HCT116 (cell line): Measurements from ENCODE around the gene USP9X. TPM values are rescaled to one million over a fixed set of nuclear protein-coding genes. Genes with fewer than 3 reads are reported as not detected.

Source experiments
- ATAC-seq: fragments of 200-7000 bp; cut with Tn5 transposase; 2 replicates; pipeline ENCODE4 v1.9.1; 2020; ENCODE audit warnings: mild to moderate bottlenecking, moderate library complexity
- BruUV-seq: library from RNA; stranded (reverse); fragments of 400-500 nt; replicated peaks from 2 replicates; lab custom pipeline; 2021; lab: Mats Ljungman, UMichigan
- CTCF ChIA-PET: fragments of 300-600 bp; sonication (Branson Sonifier 250); formaldehyde crosslinking; loops from one replicate; lab custom pipeline; 2021; ENCODE audit warnings: antibody characterized with exemption; lab: Charles Lee
- POLR2A ChIA-PET: fragments of 300-600, 350-600 bp; sonication (Branson Sonifier 250); formaldehyde crosslinking; loops from one replicate; lab custom pipeline; 2021; ENCODE audit warnings: antibody characterized with exemption; lab: Charles Lee
- RAD21 ChIA-PET, 2 experiments: fragments of 300-600 bp; sonication (Branson Sonifier 250); formaldehyde crosslinking; loops; one replicate each; lab custom pipeline; 2023; ENCODE audit warnings: low total read pairs in 2 of 2; ENCODE audit not compliant: uncharacterized antibody in 2 of 2, unreplicated experiment in 2 of 2, low non-redundant PET in 1 of 2; lab: Charles Lee
- DNase-seq: peaks from one replicate; pipeline ENCODE4 v3.0.0-alpha.2; 2010; ENCODE audit warnings: low read depth, low spot score
- H2AFZ ChIP-seq: fragments of 200-600 bp; shearing (Covaris generic), sonication (generic); 2 replicates; pipeline ENCODE4 v1.6.1; 2017; ENCODE audit warnings: low read depth, mixed run types, mixed read lengths, antibody characterized with exemption, low read length; ENCODE audit not compliant: poor library complexity, severe bottlenecking
- H3K27ac ChIP-seq: 2 replicates; pipeline ENCODE4 v1.5.1; 2012; ENCODE audit warnings: low read depth, low read length
- H3K27me3 ChIP-seq: fragments of 200-600 bp; sonication (generic); 2 replicates; pipeline ENCODE4 v1.6.1; 2016; ENCODE audit warnings: mixed run types, low read length, mixed read lengths; ENCODE audit not compliant: insufficient read depth
- H3K36me3 ChIP-seq, 2 experiments: fragments of 200-500 bp in 1 of 2; fragments of 200-600 bp in 1 of 2; sonication (Bioruptor generic) in 1 of 2; sonication (generic) in 1 of 2; 2 replicates each; pipeline versions ENCODE4 v1.5.1 to v1.6.1; 2014 to 2016; ENCODE audit warnings: low read length in 2 of 2, inconsistent platforms in 1 of 2, mixed read lengths in 1 of 2, mixed run types in 1 of 2; ENCODE audit not compliant: insufficient read depth in 2 of 2, control insufficient read depth in 1 of 2
- H3K4me1 ChIP-seq, 2 experiments: fragments of 200-600 bp in 1 of 2; sonication (generic) in 1 of 2; 2 replicates each; pipeline versions ENCODE4 v1.5.1 to v1.6.1; 2012 to 2017; ENCODE audit warnings: low read length in 2 of 2, inconsistent platforms in 1 of 2, mild to moderate bottlenecking in 1 of 2, mixed read lengths in 1 of 2, mixed run types in 1 of 2, moderate library complexity in 1 of 2; ENCODE audit not compliant: insufficient read depth in 2 of 2, control insufficient read depth in 1 of 2
- H3K4me2 ChIP-seq: fragments of 200-600 bp; sonication (generic); 2 replicates; pipeline ENCODE4 v1.6.1; 2017; ENCODE audit warnings: mixed run types, low read length, mixed read lengths
- H3K4me3 ChIP-seq, 2 experiments: fragments of 200-600 bp in 1 of 2; sonication (generic) in 1 of 2; replicated peaks in 1 of 2; 2 replicates each; pipeline ENCODE4 v1.5.1; 2011 to 2016; ENCODE audit warnings: low read length in 2 of 2, control low read depth in 1 of 2, low read depth in 1 of 2, mild to moderate bottlenecking in 1 of 2, mixed read lengths in 1 of 2, mixed run types in 1 of 2
- H3K79me2 ChIP-seq: fragments of 200-600 bp; sonication (generic); 2 replicates; pipeline ENCODE4 v1.6.1; 2017; ENCODE audit warnings: mild to moderate bottlenecking, mixed run types, low read length, moderate library complexity, mixed read lengths; ENCODE audit not compliant: insufficient read depth
- H3K9ac ChIP-seq: fragments of 200-600 bp; sonication (generic); 2 replicates; pipeline ENCODE4 v1.6.1; 2016; ENCODE audit warnings: low read length, mixed read lengths
- H3K9me2 ChIP-seq: fragments of 200-600 bp; sonication (generic), shearing (Covaris generic); 2 replicates; pipeline ENCODE4 v1.6.1; 2017; ENCODE audit warnings: mixed run types, mild to moderate bottlenecking, moderate library complexity; ENCODE audit not compliant: insufficient read depth
- H3K9me3 ChIP-seq, 2 experiments: fragments of 200-500 bp in 1 of 2; fragments of 200-600 bp in 1 of 2; sonication (Bioruptor generic) in 1 of 2; sonication (generic) in 1 of 2; 2 replicates each; pipeline ENCODE4 v1.6.1; 2014 to 2017; ENCODE audit warnings: low read length in 2 of 2, mixed read lengths in 2 of 2, inconsistent platforms in 1 of 2, low read depth in 1 of 2, mild to moderate bottlenecking in 1 of 2, mixed run types in 1 of 2, moderate library complexity in 1 of 2; ENCODE audit not compliant: control insufficient read depth in 1 of 2, insufficient read depth in 1 of 2
- H4K20me1 ChIP-seq: fragments of 200-600 bp; sonication (generic), shearing (Covaris generic); 2 replicates; pipeline ENCODE4 v1.6.1; 2017; ENCODE audit warnings: mixed run types, mild to moderate bottlenecking, moderate library complexity; ENCODE audit not compliant: insufficient read depth
- CBX3 ChIP-seq: IDR thresholded peaks from 2 replicates; pipeline ENCODE4 v1.6.1; 2012; ENCODE audit warnings: low read depth
- CEBPB ChIP-seq: IDR thresholded peaks from 2 replicates; pipeline ENCODE4 v1.6.1; 2012; ENCODE audit warnings: low read depth
- EGR1 ChIP-seq: IDR thresholded peaks from 2 replicates; pipeline ENCODE4 v1.6.1; 2012; ENCODE audit warnings: low read depth
- ELF1 ChIP-seq: IDR thresholded peaks from 2 replicates; pipeline ENCODE4 v1.6.1; 2012; ENCODE audit warnings: low read depth, borderline replicate concordance
- EZH2 ChIP-seq: fragments of 200-600 bp; sonication (generic); IDR thresholded peaks from 2 replicates; pipeline ENCODE4 v1.6.1; 2017; ENCODE audit warnings: antibody characterized with exemption, mixed run types
- JUND ChIP-seq: IDR thresholded peaks from 2 replicates; pipeline ENCODE4 v1.6.1; 2012
- POLR2A ChIP-seq: IDR thresholded peaks from 2 replicates; pipeline ENCODE4 v1.7.0; 2011; ENCODE audit warnings: borderline replicate concordance; ENCODE audit not compliant: insufficient read depth, insufficient read length; ENCODE audit errors: extremely low read depth
- POLR2AphosphoS5 ChIP-seq: IDR thresholded peaks from 2 replicates; pipeline ENCODE4 v1.6.1; 2011; ENCODE audit warnings: mild to moderate bottlenecking, low read depth, low read length, moderate library complexity
- RAD21 ChIP-seq: IDR thresholded peaks from 2 replicates; pipeline ENCODE4 v1.6.1; 2012; ENCODE audit warnings: low read depth, mild to moderate bottlenecking
- SIN3A ChIP-seq: IDR thresholded peaks from 2 replicates; pipeline ENCODE4 v1.6.1; 2012; ENCODE audit warnings: low read depth
- SRF ChIP-seq: IDR thresholded peaks from 2 replicates; pipeline ENCODE4 v1.6.1; 2012; ENCODE audit warnings: low read depth
- YY1 ChIP-seq: IDR thresholded peaks from 2 replicates; pipeline ENCODE4 v1.6.1; 2011; ENCODE audit warnings: low read length, low read depth, moderate library complexity, mild to moderate bottlenecking; ENCODE audit not compliant: insufficient replicate concordance; ENCODE audit errors: extremely low read depth
- ZNF274 ChIP-seq: fragments of 200-500 bp; sonication (Bioruptor generic); IDR thresholded peaks from 2 replicates; pipeline ENCODE4 v1.6.1; 2014; ENCODE audit warnings: mild to moderate bottlenecking, low read depth, low read length, inconsistent platforms
- intact Hi-C: fragments of 100-400 bp; cut with micrococcal nuclease; formaldehyde crosslinking; loops from 2 replicates; pipeline ENCODE4 v1.10.0; 2022
- total RNA-seq: library from RNA; stranded (reverse); gene quantifications from one replicate; pipeline ENCODE4 v1.2.1, GENCODE V29; 2021; ENCODE audit not compliant: unreplicated experiment
- TF ChIP-seq, protein P1 (sequence below), 3 experiments: fragments of 200-600 bp in 1 of 3; sonication (generic) in 1 of 3; IDR thresholded peaks in 2 of 3; conservative IDR thresholded peaks in 1 of 3; 2 replicates each; pipeline ENCODE4 v1.5.1; 2012 to 2017; ENCODE audit warnings: low read depth in 2 of 3, low read length in 2 of 3, antibody characterized with exemption in 1 of 3, borderline replicate concordance in 1 of 3, control low read depth in 1 of 3, mild to moderate bottlenecking in 1 of 3, mixed read lengths in 1 of 3, mixed run types in 1 of 3, moderate library complexity in 1 of 3; ENCODE audit not compliant: insufficient read depth in 1 of 3
- TF ChIP-seq, protein P2 (sequence below): IDR thresholded peaks from 2 replicates; pipeline ENCODE4 v1.6.1; 2011; ENCODE audit warnings: mild to moderate bottlenecking, low read length, moderate library complexity; ENCODE audit not compliant: insufficient replicate concordance; ENCODE audit errors: extremely low read depth

Gene USP9X
- total RNA-seq, 1 experiment from 2014 or later: 52.4 TPM

DNA sequence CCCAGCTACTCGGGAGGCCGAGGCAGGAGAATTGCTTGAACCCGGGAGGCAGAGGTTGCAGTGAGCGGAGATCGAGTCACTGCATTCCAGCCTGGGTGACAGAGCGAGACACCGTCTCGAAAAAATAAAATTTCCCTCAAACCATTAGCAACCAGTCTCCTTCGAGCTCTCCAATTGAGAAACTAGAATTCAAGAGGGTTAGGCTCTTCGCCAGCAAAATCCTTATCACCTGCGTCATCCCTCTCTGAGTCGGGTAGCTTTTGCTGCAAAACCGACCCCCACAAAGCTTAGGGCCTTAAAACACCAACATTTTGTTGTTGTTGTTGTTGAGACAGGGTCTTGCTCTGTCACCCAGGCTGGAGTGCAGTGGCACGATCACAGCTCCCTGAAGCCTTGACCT, 173.6 kb downstream of the USP9X start:
- BruUV-seq: no TSS peak
- Histone ChIP-seq H3K27me3 (no peaks in the 10 kb centered on the region), H3K9ac (no peak overlapping the region), H3K79me2 (no peaks in the 10 kb centered on the region), H4K20me1 (no peaks in the 10 kb centered on the region), H3K27ac (no peak overlapping the region), H3K4me1 (no peaks in the 10 kb centered on the region), H2AFZ (no peak overlapping the region), H3K4me2 (no peak overlapping the region), H3K9me2 (no peaks in the 10 kb centered on the region), H3K9me3 (no peaks in the 10 kb centered on the region), H3K36me3 (no peaks in the 10 kb centered on the region), H3K4me3 (no peak overlapping the region)
- POLR2A ChIA-PET: no interaction called here
- TF ChIP-seq ELF1 (no peak), JUND (no peak), YY1 (no peak), CBX3 (no peak)
- TF ChIP-seq, protein P1, sequence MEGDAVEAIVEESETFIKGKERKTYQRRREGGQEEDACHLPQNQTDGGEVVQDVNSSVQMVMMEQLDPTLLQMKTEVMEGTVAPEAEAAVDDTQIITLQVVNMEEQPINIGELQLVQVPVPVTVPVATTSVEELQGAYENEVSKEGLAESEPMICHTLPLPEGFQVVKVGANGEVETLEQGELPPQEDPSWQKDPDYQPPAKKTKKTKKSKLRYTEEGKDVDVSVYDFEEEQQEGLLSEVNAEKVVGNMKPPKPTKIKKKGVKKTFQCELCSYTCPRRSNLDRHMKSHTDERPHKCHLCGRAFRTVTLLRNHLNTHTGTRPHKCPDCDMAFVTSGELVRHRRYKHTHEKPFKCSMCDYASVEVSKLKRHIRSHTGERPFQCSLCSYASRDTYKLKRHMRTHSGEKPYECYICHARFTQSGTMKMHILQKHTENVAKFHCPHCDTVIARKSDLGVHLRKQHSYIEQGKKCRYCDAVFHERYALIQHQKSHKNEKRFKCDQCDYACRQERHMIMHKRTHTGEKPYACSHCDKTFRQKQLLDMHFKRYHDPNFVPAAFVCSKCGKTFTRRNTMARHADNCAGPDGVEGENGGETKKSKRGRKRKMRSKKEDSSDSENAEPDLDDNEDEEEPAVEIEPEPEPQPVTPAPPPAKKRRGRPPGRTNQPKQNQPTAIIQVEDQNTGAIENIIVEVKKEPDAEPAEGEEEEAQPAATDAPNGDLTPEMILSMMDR (IDR thresholded peaks at IDR 0.05 in 2 of 3, conservative IDR thresholded peaks at IDR 0.05 in 1 of 3; ENCODE audit: borderline replicate concordance in 1 of 3, insufficient read depth in 1 of 3, low read depth in 2 of 3, low read length in 2 of 3): no peak
- ATAC-seq (no peak), DNase-seq (no peak)
- RAD21 ChIA-PET: no interaction called here
- CTCF ChIA-PET: no interaction called here
- intact Hi-C loops: no loop called here

DNA sequence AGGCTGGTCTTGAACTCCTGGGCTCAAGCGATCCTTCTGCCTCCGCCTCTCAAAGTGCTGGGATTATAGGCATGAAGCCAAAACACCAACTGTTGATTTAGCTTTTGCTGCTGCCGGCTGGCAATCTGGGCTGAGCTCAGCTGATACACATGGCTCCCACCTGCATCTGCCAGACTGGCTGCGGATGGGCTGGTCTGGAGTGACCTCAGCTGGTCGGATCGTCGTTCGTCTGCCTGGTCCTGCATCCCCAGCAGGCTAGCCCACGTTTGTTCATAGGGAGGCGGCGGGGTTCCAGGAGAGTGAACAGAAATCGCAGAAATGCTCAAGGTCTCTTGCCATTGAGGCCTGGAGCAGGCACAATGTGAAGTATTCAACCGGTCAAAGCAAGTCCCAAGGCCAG, 174.3 kb downstream of the USP9X start:
- POLR2A ChIA-PET: no interaction called here
- Histone ChIP-seq H3K4me1 (no peaks in the 10 kb centered on the region), H3K9me2 (no peaks in the 10 kb centered on the region), H2AFZ (no peak overlapping the region), H3K36me3 (no peaks in the 10 kb centered on the region), H3K9ac (no peak overlapping the region), H3K4me2 (no peak overlapping the region), H4K20me1 (no peaks in the 10 kb centered on the region), H3K4me3 (no peak overlapping the region), H3K9me3 (no peaks in the 10 kb centered on the region), H3K27me3 (no peaks in the 10 kb centered on the region), H3K27ac (no peak overlapping the region), H3K79me2 (no peaks in the 10 kb centered on the region)
- TF ChIP-seq, protein P2, sequence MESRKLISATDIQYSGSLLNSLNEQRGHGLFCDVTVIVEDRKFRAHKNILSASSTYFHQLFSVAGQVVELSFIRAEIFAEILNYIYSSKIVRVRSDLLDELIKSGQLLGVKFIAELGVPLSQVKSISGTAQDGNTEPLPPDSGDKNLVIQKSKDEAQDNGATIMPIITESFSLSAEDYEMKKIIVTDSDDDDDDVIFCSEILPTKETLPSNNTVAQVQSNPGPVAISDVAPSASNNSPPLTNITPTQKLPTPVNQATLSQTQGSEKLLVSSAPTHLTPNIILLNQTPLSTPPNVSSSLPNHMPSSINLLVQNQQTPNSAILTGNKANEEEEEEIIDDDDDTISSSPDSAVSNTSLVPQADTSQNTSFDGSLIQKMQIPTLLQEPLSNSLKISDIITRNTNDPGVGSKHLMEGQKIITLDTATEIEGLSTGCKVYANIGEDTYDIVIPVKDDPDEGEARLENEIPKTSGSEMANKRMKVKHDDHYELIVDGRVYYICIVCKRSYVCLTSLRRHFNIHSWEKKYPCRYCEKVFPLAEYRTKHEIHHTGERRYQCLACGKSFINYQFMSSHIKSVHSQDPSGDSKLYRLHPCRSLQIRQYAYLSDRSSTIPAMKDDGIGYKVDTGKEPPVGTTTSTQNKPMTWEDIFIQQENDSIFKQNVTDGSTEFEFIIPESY: no peak
- TF ChIP-seq POLR2A: no peak
- no peak for TF ChIP-seq RAD21
- no peak for TF ChIP-seq EGR1
- TF ChIP-seq EZH2: no peak
- TF ChIP-seq SRF: no peak
- TF ChIP-seq SIN3A: no peak
- TF ChIP-seq CEBPB: no peak
- no peak for TF ChIP-seq POLR2AphosphoS5
- TF ChIP-seq ZNF274: no peak
- TF ChIP-seq CBX3: no peak
- BruUV-seq: no TSS peak
- RAD21 ChIA-PET: no interaction called here
- CTCF ChIA-PET: no interaction called here
- DNase-seq: no peak
- intact Hi-C loops: no loop called here
- ATAC-seq: no peak
